Tibial nerve (tissue), 3 donors: Measurements from ENCODE around the gene ACP1.

Experiments used
- POLR2A ChIP-seq, 2 donors: fragments of 450-650 bp; IDR thresholded peaks; one replicate each; pipeline ENCODE4 v1.6.1; 2017; ENCODE audit warnings: antibody characterized with exemption in 2 of 2, mild to moderate bottlenecking in 2 of 2, moderate library complexity in 2 of 2
- TF ChIP-seq, protein P1 (sequence below), 5 experiments: fragments of 200-600 bp in 3 of 5; fragments of 450-650 bp in 2 of 5; sonication (generic) in 3 of 5; IDR thresholded peaks; one replicate each; pipeline ENCODE4 v1.5.1; 2016 to 2019; ENCODE audit warnings: antibody characterized with exemption in 5 of 5, mild to moderate bottlenecking in 3 of 5, moderate library complexity in 2 of 5

DNA sequence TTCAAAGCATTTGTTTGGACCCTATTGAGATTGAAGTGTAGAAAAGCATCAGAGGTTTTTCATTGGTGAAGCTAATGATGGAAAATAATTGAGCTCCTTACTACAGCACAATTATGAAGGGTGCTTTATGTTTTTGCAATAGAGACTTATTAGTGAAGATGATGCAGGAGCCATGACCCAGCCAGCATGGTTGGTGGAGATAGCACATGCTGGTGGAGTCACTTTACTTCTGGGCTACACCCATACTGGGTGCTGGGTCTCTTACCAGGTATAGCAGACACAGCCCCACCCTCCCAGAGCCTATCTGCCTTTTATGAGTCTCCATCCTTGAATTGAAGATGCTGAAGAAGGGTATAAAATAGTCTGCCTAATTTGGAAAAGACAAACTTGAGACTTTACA is 3.6 kb downstream of the ACP1 start:
- TF ChIP-seq, protein P1, sequence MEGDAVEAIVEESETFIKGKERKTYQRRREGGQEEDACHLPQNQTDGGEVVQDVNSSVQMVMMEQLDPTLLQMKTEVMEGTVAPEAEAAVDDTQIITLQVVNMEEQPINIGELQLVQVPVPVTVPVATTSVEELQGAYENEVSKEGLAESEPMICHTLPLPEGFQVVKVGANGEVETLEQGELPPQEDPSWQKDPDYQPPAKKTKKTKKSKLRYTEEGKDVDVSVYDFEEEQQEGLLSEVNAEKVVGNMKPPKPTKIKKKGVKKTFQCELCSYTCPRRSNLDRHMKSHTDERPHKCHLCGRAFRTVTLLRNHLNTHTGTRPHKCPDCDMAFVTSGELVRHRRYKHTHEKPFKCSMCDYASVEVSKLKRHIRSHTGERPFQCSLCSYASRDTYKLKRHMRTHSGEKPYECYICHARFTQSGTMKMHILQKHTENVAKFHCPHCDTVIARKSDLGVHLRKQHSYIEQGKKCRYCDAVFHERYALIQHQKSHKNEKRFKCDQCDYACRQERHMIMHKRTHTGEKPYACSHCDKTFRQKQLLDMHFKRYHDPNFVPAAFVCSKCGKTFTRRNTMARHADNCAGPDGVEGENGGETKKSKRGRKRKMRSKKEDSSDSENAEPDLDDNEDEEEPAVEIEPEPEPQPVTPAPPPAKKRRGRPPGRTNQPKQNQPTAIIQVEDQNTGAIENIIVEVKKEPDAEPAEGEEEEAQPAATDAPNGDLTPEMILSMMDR (IDR thresholded peaks at IDR 0.05), result no peak
- TF ChIP-seq POLR2A (IDR thresholded peaks at IDR 0.05), result no peak
